ENCODE data around the gene ST6GALNAC6. TPM values are rescaled to one million over a fixed set of nuclear protein-coding genes. Genes with fewer than 3 reads are reported as not detected.

ST6GALNAC6 gene
- total RNA-seq, 4 donors from 2014 or later: 37.7 to 133 (median 111) TPM

DNA sequence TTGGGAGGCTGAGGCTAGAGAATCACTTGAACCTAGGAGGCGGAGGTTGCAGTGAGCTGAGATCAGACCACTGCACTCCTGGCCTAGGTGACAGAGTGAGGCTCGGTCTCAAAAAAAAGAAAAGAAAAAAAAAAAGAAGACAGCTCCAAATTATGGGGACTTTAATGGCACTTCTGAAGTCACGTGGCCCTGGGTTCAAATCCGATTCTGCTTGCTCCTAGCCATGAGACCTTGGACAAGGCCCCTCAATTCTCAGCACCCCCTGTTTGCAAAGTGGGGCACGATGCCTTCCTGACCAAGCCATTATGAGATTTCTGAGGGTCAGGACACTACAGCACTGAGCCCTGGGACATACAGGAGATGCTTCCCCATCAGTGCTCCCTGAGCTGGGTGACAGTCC is 43.9 kb downstream of the ST6GALNAC6 start:
- H3K27ac ChIP-seq: peak overlapping the region; percentile 82 to 89
- no peaks in the 10 kb centered on the region for H3K9me3 ChIP-seq
- H3K36me3 ChIP-seq: no peaks in the 10 kb centered on the region
- H3K27me3 ChIP-seq: no peaks in the 10 kb centered on the region
- intact Hi-C loops (cut with DNase I; ENCODE audit: low total_unique reads): no loop called here
- peaks cover 0 to 9% of the 10 kb centered on the region in 2 donors for H3K4me1 ChIP-seq
- no peak overlapping the region for H3K4me3 ChIP-seq
- DNase-seq: no peak
- no peak for TF ChIP-seq POLR2A (IDR thresholded peaks at IDR 0.05)
- TF ChIP-seq, protein P1, sequence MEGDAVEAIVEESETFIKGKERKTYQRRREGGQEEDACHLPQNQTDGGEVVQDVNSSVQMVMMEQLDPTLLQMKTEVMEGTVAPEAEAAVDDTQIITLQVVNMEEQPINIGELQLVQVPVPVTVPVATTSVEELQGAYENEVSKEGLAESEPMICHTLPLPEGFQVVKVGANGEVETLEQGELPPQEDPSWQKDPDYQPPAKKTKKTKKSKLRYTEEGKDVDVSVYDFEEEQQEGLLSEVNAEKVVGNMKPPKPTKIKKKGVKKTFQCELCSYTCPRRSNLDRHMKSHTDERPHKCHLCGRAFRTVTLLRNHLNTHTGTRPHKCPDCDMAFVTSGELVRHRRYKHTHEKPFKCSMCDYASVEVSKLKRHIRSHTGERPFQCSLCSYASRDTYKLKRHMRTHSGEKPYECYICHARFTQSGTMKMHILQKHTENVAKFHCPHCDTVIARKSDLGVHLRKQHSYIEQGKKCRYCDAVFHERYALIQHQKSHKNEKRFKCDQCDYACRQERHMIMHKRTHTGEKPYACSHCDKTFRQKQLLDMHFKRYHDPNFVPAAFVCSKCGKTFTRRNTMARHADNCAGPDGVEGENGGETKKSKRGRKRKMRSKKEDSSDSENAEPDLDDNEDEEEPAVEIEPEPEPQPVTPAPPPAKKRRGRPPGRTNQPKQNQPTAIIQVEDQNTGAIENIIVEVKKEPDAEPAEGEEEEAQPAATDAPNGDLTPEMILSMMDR (IDR thresholded peaks at IDR 0.05): no peak

DNA sequence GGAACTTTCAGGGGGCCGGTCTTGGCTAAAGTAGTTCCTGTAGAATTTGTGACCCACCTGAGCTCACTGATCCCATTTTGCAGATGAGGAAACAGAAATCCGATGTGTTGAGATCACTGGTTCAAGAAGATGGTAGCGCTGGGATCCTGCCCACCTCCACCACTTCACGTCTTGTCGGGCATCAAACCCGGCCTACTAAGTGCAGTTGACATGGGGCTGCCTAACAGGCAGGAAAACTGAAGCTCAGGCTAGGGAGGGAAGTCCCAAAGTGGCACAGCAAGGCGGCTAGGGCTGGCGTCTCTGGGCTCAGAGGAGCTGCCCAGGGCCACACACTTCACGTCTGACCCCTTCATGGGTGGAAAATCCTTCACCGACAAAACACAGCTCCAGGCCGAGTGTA is 44.4 kb downstream of the ST6GALNAC6 start:
- no peak for DNase-seq
- H3K36me3 ChIP-seq: no peaks in the 10 kb centered on the region
- H3K27ac ChIP-seq: peak overlapping the region; percentile 82 to 89
- peaks cover 0 to 9% of the 10 kb centered on the region in 2 donors for H3K4me1 ChIP-seq
- H3K9me3 ChIP-seq: no peaks in the 10 kb centered on the region
- H3K27me3 ChIP-seq: no peaks in the 10 kb centered on the region
- intact Hi-C loops (cut with DNase I; ENCODE audit: low total_unique reads): no loop called here
- TF ChIP-seq, protein P1 (IDR thresholded peaks at IDR 0.05): no peak
- TF ChIP-seq POLR2A (IDR thresholded peaks at IDR 0.05): no peak
- H3K4me3 ChIP-seq: peak overlapping the region; percentile 64 to 67

DNA sequence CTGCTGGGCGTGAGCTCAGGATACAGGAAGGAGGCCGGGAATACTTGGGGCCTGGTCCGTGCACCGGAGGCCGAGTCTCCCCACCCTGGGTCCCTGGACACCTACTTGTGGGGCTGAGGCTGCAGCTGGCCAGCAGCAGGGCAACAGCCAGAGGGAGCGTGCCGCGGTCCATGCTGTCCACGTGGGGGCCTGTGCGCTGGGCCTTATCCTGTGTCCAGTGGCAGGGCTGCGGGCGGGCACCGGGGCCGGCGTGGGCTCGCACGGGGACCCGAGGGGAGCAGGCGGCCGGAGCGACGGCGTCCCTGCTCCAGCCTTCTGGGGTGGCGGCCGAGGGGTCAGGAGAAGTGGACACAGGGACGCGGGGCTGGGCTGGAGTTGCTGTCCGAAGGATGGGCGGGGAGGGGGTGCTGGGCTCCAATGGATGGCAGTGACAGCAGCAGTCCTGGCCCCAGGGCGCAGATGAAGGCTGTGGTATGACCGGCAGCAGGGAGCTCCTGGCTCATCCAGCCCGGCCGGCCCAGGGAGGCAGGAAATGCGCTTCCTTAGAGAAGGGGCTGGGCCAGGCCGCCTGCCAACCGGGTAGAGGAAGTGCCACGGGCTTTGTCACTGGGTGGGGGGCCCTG is 45.1 kb downstream of the ST6GALNAC6 start, which contains the start of gene ENG:
ENG (minus strand) TSS at position 475 of the 623 bp plus-strand sequence; CDS start at position 172, 303 bp downstream.
- H3K4me3 ChIP-seq: peak within 1 kb of the TSS; percentile 64 to 67

DNA sequence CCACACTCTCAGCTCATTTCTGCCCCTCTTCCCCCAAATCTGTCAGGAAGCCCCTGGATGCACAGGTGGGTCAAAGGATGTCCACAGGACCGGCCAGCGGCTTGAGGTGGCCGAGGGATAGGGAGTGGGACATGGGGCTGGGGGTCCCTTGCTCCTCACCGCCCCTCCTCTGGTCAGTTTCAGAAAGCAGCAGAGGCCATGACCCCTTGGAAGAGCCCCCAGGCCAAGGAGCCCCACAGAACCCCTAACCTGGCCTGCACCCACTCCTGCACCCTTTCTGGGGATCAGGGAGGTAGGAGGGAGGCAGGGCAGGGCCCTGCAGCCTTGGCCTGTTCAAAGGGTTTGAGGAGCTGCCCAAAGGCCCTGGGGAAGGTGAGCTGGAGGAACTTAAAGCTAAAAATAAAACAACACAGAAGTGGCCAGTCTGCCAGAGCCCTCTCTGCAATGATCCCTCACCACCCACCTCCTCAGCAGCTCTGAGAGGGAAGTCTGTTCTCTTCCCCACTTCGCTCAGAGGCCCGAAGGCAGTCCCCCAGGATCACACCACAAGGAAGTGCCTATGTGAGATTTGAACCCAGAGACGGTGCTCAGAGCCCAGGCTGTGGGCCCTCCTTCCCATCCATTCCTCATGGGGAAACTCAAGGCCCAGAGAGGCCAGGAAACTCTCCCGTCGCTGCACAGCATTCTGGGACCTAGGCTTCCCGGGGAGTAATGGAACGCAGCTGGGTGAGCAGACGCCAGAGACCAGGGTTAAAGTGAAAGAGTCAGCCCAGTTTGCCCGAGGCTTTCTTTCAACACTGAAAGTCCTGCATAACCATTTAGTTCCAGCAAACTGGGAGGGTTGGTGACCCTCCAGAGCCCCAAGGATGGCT is 45.9 kb downstream of the ST6GALNAC6 start:
- DNase-seq: no peak
- Histone ChIP-seq H3K27me3 (no peaks in the 10 kb centered on the region), H3K4me1 (peaks cover 0 to 9% of the 10 kb centered on the region in 2 donors)

More for the DNA sequence above, 45.1 kb downstream of the ST6GALNAC6 start, which contains the start of gene ENG:
- Histone ChIP-seq H3K27ac (peak within 1 kb of the TSS; percentile 82 to 89), H3K27me3 (no peaks in the 10 kb centered on the region), H3K9me3 (no peaks in the 10 kb centered on the region), H3K4me1 (peaks cover 0 to 9% of the 10 kb centered on the region in 2 donors), H3K36me3 (no peaks in the 10 kb centered on the region)
- intact Hi-C loops (cut with DNase I; ENCODE audit: low total_unique reads): no loop called here
- DNase-seq: peak; percentile 77
- peak in 1 of 2 donors; percentile 47 for TF ChIP-seq POLR2A (IDR thresholded peaks at IDR 0.05)
- TF ChIP-seq, protein P1 (IDR thresholded peaks at IDR 0.05): peak; percentile 13 to 44 (median 21)

More for the DNA sequence above, 45.9 kb downstream of the ST6GALNAC6 start:
- intact Hi-C loops (cut with DNase I; ENCODE audit: low total_unique reads): no loop called here
- peak overlapping the region; percentile 64 to 67 for H3K4me3 ChIP-seq
- peak overlapping the region; percentile 82 to 89 for H3K27ac ChIP-seq
- H3K36me3 ChIP-seq: no peaks in the 10 kb centered on the region
- H3K9me3 ChIP-seq: no peaks in the 10 kb centered on the region
- TF ChIP-seq, protein P1 (IDR thresholded peaks at IDR 0.05): no peak
- no peak for TF ChIP-seq POLR2A (IDR thresholded peaks at IDR 0.05)
